Jurkat, Clone E6-1 (cell line): Measurements from ENCODE around the gene CALML4.
A peak's percentile ranks its signal among the peaks of the same experiment; 100 is the strongest.

Source experiments
- DNase-seq: peaks from one replicate; pipeline ENCODE4 v3.0.0-alpha.2; 2011; ENCODE audit warnings: low read depth, low spot score
- H3K4me3 ChIP-seq: 2 replicates; pipeline ENCODE4 v1.5.1; 2011; ENCODE audit warnings: mild to moderate bottlenecking, low read length, control low read depth, moderate library complexity

CALML4 gene

GRCh38 chr15:68163191-68163590 is 41.9 kb downstream of the CALML4 start:
- no peak for DNase-seq
- H3K4me3 ChIP-seq = no peak overlapping the region

- no peak overlapping the region for H3K4me3 ChIP-seq
- no peak for DNase-seq
Measured at GRCh38 chr15:68158046-68158628, 47.0 kb downstream of the CALML4 start.

- DNase-seq = no peak
- H3K4me3 ChIP-seq = no peak overlapping the region
Measured at GRCh38 chr15:68157074-68157473, 48.1 kb downstream of the CALML4 start.

- H3K4me3 ChIP-seq = no peak overlapping the region
- DNase-seq = peak; percentile 34
Measured at GRCh38 chr15:68154923-68155559, 50.1 kb downstream of the CALML4 start.

GRCh38 chr15:68152342-68152741 is 52.8 kb downstream of the CALML4 start:
- DNase-seq = no peak
- no peak overlapping the region for H3K4me3 ChIP-seq

- no peak overlapping the region for H3K4me3 ChIP-seq
- no peak for DNase-seq
Measured at GRCh38 chr15:68151277-68151676, 53.9 kb downstream of the CALML4 start.

GRCh38 chr15:68150187-68150586 is 54.9 kb downstream of the CALML4 start:
- no peak overlapping the region for H3K4me3 ChIP-seq
- no peak for DNase-seq

GRCh38 chr15:68149059-68149458 is 56.1 kb downstream of the CALML4 start:
- DNase-seq = no peak
- H3K4me3 ChIP-seq = no peak overlapping the region

- DNase-seq = no peak
- H3K4me3 ChIP-seq = no peak overlapping the region
Measured at GRCh38 chr15:68148039-68148438, 57.1 kb downstream of the CALML4 start.

- no peak for DNase-seq
- H3K4me3 ChIP-seq = no peak overlapping the region
Measured at GRCh38 chr15:68145706-68146105, 59.4 kb downstream of the CALML4 start.

- no peak overlapping the region for H3K4me3 ChIP-seq
- no peak for DNase-seq
Measured at GRCh38 chr15:68143785-68144184, 61.3 kb downstream of the CALML4 start.

- H3K4me3 ChIP-seq = no peak overlapping the region
- no peak for DNase-seq
Measured at GRCh38 chr15:68143129-68143528, 62.0 kb downstream of the CALML4 start.
